ENCODE measurements around the gene CAMKK2. TPM values are rescaled to one million over a fixed set of nuclear protein-coding genes. Genes with fewer than 3 reads are reported as not detected.

CAMKK2 gene
- total and polyA plus RNA-seq, 9 of the 15 experiments (the other 6 are each of a cell fraction or from before 2014, with no cell fraction given) = 4.3 to 32.0 (median 18.2) TPM

DNA sequence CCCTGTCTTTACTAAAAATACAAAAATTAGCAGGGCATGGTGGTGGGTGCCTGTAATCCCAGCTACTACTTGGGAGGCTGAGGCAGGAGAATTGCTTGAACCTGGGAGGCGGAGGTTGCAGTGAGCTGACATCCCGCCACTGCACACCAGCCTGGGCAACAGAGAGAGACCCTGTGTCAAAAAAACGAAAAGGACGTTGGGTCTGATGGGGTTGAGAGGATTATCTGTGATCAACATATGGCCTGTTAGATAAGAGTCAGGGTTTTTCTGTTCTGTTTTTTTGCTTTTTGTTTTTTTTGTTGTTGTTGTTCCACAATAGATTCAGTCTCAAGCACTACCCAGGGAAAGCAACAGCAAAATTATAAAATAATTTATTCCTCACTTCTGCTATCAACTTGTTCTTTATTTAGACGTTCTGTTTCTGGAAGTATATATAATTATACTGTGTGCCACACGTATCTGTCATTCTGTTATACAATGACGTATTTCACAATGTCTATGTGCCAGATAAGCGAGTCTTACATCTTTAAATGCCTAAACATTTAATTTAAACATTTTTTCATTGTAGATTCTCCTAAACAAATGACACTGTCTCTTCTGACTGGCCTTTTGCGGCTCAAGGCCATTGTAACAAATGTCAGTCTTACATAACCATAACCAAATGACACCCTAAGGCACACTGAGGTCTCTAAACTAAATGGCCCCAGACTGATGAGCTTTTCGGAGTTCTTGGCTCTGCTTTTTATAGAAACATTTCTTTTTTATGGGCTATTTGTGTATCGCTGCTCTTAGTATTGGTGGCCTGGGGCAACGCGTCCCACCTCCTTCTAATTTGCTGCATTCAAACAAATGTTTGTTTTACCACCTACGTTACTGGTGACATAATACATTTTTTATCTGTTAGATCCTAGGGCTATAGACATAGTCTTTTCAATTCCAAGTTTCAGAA is 93.8 kb downstream of the CAMKK2 start (continued):
- TF ChIP-seq, protein P1, sequence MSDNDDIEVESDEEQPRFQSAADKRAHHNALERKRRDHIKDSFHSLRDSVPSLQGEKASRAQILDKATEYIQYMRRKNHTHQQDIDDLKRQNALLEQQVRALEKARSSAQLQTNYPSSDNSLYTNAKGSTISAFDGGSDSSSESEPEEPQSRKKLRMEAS (CRISPR knock-in tag; IDR thresholded peaks at IDR 0.05) = no peak
- no peak for TF ChIP-seq WHSC1 (IDR thresholded peaks at IDR 0.05; ENCODE audit: low read length)
- peak; percentile 60 to 75; a peak in 2 of 4 replicates for TF ChIP-seq FOXK2 (conservative IDR thresholded peaks at IDR 0.05 in 1 of 2, IDR thresholded peaks at IDR 0.05 in 1 of 2; ENCODE audit: low read depth in 2 of 2)
- peak; percentile 73 for TF ChIP-seq ZNF121 (CRISPR knock-in tag; conservative IDR thresholded peaks at IDR 0.05)
- peak; percentile 71; the same call in 1 of the 2 replicates for TF ChIP-seq CBFA2T2 (conservative IDR thresholded peaks at IDR 0.05)
- TF ChIP-seq JUND (IDR thresholded peaks at IDR 0.05; ENCODE audit: borderline replicate concordance, low read depth, low read length) = peak; percentile 29; the same call in 1 of the 2 replicates
- peak; percentile 18; the same call in 1 of the 3 replicates for TF ChIP-seq JUND (tag; IDR thresholded peaks at IDR 0.05; ENCODE audit: borderline replicate concordance, low read depth, low read length)
- peak; percentile 79; the same call in 1 of the 2 replicates for TF ChIP-seq ZNF766 (CRISPR knock-in tag; conservative IDR thresholded peaks at IDR 0.05)
- 0 out of 2 replicates have a peak, but pooled peaks have one; percentile 4 for TF ChIP-seq JUN (IDR thresholded peaks at IDR 0.05; ENCODE audit: borderline replicate concordance, low read depth, low read length)
- TF ChIP-seq JUN (CRISPR knock-in tag; IDR thresholded peaks at IDR 0.05; ENCODE audit: borderline replicate concordance) = no peak
- peak; percentile 30 for TF ChIP-seq NEUROD1 (IDR thresholded peaks at IDR 0.05; ENCODE audit: borderline replicate concordance, low read depth, low read length, partially characterized antibody)
- TF ChIP-seq, protein P2, sequence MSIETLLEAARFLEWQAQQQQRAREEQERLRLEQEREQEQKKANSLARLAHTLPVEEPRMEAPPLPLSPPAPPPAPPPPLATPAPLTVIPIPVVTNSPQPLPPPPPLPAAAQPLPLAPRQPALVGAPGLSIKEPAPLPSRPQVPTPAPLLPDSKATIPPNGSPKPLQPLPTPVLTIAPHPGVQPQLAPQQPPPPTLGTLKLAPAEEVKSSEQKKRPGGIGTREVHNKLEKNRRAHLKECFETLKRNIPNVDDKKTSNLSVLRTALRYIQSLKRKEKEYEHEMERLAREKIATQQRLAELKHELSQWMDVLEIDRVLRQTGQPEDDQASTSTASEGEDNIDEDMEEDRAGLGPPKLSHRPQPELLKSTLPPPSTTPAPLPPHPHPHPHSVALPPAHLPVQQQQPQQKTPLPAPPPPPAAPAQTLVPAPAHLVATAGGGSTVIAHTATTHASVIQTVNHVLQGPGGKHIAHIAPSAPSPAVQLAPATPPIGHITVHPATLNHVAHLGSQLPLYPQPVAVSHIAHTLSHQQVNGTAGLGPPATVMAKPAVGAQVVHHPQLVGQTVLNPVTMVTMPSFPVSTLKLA (conservative IDR thresholded peaks at IDR 0.05) = 0 out of 4 replicates have a peak, but pooled peaks of 1 of the 2 experiments have one; percentile 22
- peak; percentile 80 for TF ChIP-seq SOX6 (IDR thresholded peaks at IDR 0.05)
- peak; percentile 85 for TF ChIP-seq CBFA2T3 (IDR thresholded peaks at IDR 0.05)
- TF ChIP-seq, protein P3, sequence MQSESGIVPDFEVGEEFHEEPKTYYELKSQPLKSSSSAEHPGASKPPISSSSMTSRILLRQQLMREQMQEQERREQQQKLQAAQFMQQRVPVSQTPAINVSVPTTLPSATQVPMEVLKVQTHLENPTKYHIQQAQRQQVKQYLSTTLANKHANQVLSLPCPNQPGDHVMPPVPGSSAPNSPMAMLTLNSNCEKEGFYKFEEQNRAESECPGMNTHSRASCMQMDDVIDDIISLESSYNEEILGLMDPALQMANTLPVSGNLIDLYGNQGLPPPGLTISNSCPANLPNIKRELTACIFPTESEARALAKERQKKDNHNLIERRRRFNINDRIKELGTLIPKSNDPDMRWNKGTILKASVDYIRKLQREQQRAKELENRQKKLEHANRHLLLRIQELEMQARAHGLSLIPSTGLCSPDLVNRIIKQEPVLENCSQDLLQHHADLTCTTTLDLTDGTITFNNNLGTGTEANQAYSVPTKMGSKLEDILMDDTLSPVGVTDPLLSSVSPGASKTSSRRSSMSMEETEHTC (IDR thresholded peaks at IDR 0.05) = 0 out of 2 replicates have a peak, but pooled peaks have one; percentile 9
- no peak for TF ChIP-seq SETDB1 (IDR thresholded peaks at IDR 0.05; ENCODE audit: low read length)
- peak; percentile 96 for TF ChIP-seq SMARCA4 (IDR thresholded peaks at IDR 0.05)
- TF ChIP-seq MCM2 (IDR thresholded peaks at IDR 0.05; ENCODE audit: low read depth) = no peak
- TF ChIP-seq, protein P4, sequence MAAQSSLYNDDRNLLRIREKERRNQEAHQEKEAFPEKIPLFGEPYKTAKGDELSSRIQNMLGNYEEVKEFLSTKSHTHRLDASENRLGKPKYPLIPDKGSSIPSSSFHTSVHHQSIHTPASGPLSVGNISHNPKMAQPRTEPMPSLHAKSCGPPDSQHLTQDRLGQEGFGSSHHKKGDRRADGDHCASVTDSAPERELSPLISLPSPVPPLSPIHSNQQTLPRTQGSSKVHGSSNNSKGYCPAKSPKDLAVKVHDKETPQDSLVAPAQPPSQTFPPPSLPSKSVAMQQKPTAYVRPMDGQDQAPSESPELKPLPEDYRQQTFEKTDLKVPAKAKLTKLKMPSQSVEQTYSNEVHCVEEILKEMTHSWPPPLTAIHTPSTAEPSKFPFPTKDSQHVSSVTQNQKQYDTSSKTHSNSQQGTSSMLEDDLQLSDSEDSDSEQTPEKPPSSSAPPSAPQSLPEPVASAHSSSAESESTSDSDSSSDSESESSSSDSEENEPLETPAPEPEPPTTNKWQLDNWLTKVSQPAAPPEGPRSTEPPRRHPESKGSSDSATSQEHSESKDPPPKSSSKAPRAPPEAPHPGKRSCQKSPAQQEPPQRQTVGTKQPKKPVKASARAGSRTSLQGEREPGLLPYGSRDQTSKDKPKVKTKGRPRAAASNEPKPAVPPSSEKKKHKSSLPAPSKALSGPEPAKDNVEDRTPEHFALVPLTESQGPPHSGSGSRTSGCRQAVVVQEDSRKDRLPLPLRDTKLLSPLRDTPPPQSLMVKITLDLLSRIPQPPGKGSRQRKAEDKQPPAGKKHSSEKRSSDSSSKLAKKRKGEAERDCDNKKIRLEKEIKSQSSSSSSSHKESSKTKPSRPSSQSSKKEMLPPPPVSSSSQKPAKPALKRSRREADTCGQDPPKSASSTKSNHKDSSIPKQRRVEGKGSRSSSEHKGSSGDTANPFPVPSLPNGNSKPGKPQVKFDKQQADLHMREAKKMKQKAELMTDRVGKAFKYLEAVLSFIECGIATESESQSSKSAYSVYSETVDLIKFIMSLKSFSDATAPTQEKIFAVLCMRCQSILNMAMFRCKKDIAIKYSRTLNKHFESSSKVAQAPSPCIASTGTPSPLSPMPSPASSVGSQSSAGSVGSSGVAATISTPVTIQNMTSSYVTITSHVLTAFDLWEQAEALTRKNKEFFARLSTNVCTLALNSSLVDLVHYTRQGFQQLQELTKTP (IDR thresholded peaks at IDR 0.05; ENCODE audit: low read depth in 1 of 2, partially characterized antibody in 2 of 2) = peak; percentile 17 to 61
- TF ChIP-seq ARNT (IDR thresholded peaks at IDR 0.05) = peak; percentile 28 to 53; a peak in 1 of 4 replicates

Measured in K562 (cell line).